NB4 (cell line): Measurements from ENCODE around the gene SRC.

Experiments
- DNase-seq: peaks from one replicate; pipeline ENCODE4 v3.0.0; 2010; ENCODE audit warnings: low read depth
- H3K4me3 ChIP-seq: one replicate; pipeline ENCODE4 v1.5.1; 2011; ENCODE audit warnings: mild to moderate bottlenecking, low read depth, low read length, moderate library complexity
- MYC ChIP-seq: IDR thresholded peaks from 2 replicates; pipeline ENCODE4 v1.6.1; 2011; ENCODE audit warnings: low read depth, low read length
- POLR2A ChIP-seq: IDR thresholded peaks from 2 replicates; pipeline ENCODE4 v1.6.1; 2011; ENCODE audit warnings: mild to moderate bottlenecking; ENCODE audit not compliant: insufficient read length; ENCODE audit errors: extremely low read depth
- TF ChIP-seq, protein P1 (sequence below): IDR thresholded peaks from 2 replicates; pipeline ENCODE4 v1.6.1; 2011; ENCODE audit warnings: low read depth, low read length
- TF ChIP-seq, protein P2 (sequence below): IDR thresholded peaks from one replicate; pipeline ENCODE4 v1.5.1; 2012; ENCODE audit warnings: low read depth, low read length

Gene SRC

DNA sequence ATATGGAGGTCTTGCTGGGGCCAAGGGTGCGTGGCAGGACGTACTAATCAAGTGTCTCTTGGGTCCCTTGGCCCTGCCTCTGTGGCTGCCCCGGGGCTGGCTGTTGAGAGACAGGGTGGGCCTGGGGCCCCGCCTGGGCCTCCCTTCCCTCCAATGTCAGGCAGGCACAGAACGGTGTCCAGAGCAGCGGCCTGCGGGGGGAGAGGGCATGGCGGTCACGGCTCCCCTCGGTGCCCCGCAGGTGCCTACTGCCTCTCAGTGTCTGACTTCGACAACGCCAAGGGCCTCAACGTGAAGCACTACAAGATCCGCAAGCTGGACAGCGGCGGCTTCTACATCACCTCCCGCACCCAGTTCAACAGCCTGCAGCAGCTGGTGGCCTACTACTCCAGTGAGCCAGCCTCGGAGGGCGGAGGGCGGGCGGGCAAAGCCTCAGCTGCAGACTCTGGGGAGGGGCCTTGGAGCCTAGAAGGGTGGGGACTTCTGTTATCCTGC, 50.0 kb downstream of the SRC start:
- TF ChIP-seq, protein P1, sequence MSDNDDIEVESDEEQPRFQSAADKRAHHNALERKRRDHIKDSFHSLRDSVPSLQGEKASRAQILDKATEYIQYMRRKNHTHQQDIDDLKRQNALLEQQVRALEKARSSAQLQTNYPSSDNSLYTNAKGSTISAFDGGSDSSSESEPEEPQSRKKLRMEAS: peak; percentile 37; the same call in 1 of the 2 replicates
- no peak for TF ChIP-seq MYC
- TF ChIP-seq, protein P2, sequence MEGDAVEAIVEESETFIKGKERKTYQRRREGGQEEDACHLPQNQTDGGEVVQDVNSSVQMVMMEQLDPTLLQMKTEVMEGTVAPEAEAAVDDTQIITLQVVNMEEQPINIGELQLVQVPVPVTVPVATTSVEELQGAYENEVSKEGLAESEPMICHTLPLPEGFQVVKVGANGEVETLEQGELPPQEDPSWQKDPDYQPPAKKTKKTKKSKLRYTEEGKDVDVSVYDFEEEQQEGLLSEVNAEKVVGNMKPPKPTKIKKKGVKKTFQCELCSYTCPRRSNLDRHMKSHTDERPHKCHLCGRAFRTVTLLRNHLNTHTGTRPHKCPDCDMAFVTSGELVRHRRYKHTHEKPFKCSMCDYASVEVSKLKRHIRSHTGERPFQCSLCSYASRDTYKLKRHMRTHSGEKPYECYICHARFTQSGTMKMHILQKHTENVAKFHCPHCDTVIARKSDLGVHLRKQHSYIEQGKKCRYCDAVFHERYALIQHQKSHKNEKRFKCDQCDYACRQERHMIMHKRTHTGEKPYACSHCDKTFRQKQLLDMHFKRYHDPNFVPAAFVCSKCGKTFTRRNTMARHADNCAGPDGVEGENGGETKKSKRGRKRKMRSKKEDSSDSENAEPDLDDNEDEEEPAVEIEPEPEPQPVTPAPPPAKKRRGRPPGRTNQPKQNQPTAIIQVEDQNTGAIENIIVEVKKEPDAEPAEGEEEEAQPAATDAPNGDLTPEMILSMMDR: no peak
- no peak overlapping the region for H3K4me3 ChIP-seq
- peak; percentile 76 for DNase-seq

DNA sequence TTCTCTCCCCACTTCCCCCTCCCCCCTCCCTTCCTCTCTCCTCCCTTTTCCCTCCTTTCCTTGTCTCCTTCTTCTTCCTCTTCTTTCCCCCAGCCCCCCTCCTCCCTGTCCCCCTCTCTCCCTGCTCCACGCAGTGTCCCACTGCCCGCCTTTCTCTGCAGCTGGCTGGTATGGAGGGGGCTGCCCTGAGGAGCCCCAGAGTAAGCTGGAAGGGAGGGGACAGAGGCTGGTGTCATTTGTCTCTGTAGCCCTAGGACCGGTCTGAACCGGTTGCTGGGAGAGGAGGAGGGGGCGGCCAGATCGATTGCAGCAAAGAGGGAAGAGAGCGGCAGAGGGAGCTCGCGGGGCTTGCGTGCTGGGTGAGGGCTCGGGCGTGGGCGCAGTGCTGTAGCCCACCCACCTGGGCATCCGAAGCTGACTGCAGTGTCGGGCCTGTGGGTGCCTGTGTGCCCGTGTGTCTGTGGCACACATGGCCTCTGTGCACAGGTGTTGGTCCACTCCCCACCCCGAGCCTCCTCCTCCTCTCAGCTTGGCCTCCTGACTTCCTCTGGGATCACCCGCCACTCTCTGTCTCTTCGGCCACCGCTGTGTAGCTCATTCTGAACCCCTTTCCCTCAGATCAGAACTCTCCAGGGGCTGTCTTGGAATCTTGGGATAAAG, 50.6 kb downstream of the SRC start:
- TF ChIP-seq, protein P1: 0 out of 2 replicates have a peak, but pooled peaks have one; percentile 27
- TF ChIP-seq, protein P2: peak; percentile 15
- TF ChIP-seq MYC: 0 out of 2 replicates have a peak, but pooled peaks have one; percentile 28
- no peak for TF ChIP-seq POLR2A
- DNase-seq: peak; percentile 83
- no peak overlapping the region for H3K4me3 ChIP-seq

DNA sequence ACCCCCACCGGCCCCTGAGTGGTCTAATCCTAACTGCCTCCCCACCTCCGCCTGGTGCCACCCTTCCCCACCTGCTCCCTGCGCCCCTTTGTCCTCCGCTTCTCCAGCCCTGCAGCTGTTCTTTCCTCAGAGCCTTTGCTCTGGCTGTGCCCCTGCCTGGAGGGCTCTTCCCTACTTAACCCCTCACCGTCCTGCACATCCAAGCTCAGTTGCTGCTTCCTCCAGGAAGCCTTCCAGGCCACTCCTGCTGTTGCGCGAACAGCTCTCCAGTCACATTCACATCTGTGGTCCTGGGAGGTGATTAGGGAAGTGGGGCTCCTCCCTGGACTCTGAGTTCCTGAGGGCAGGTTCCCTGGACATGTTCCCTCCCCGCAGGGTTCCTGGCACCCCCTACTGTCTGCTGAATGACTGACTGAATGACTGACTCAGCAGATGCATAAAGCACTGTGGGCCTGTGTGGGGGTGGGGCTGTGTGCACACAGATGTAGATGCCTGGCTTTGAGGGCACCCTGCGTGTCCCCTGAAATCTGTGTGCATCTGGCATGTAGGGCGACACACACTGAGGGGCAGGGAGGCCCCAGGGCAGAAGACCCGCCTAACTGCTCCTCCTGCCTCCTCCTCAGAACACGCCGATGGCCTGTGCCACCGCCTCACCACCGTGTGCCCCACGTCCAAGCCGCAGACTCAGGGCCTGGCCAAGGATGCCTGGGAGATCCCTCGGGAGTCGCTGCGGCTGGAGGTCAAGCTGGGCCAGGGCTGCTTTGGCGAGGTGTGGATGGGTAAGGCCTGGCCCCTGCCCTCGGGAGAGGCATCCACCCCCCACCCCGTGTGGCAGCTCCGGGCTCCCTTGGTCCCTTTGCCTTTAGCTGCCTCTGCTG, 51.4 kb downstream of the SRC start:
- H3K4me3 ChIP-seq: no peak overlapping the region
- TF ChIP-seq MYC (no peak), POLR2A (no peak)
- TF ChIP-seq, protein P1: no peak
- TF ChIP-seq, protein P2: no peak
- DNase-seq: peak; percentile 60

DNA sequence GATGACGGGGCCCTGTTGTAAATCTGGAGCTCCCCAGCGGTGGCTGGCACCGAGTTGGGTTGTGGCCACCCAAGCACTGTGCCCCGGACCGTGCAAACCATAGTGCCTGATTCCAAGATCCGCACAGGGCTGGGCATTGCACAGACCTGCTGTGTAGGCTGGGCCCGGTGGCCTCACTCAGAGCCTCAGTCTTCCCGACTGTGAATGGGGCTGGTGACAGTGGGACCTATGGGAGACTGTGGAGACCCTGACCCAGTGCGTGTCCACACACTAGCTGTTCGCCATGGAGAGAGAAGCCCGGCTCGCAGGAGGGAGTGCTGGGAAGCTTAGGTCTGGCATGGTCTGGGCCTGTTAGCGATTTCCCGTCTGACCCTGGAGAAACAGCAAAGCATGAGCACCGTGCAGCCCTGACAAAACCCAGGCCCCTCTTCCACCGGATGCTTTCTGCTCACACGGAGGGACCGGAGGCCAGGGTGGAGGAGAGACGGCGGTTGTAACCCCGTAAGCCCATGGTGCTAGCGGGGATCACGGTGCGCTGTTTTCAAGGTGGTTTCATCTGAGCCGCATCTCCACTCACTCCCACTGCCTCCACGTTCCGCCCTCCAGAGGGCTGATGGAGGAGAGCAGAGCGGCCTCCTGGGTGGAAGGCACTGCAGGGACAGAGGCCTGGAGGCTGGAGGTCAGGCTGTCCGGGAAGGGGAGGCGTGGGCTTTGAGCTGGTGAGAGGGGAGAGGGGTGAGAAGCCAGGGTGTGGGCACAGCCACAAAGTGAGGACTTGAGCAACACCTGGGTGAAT, 52.2 kb downstream of the SRC start:
- TF ChIP-seq POLR2A (no peak), MYC (no peak)
- TF ChIP-seq, protein P1: no peak
- TF ChIP-seq, protein P2: no peak
- no peak overlapping the region for H3K4me3 ChIP-seq
- DNase-seq: no peak

DNA sequence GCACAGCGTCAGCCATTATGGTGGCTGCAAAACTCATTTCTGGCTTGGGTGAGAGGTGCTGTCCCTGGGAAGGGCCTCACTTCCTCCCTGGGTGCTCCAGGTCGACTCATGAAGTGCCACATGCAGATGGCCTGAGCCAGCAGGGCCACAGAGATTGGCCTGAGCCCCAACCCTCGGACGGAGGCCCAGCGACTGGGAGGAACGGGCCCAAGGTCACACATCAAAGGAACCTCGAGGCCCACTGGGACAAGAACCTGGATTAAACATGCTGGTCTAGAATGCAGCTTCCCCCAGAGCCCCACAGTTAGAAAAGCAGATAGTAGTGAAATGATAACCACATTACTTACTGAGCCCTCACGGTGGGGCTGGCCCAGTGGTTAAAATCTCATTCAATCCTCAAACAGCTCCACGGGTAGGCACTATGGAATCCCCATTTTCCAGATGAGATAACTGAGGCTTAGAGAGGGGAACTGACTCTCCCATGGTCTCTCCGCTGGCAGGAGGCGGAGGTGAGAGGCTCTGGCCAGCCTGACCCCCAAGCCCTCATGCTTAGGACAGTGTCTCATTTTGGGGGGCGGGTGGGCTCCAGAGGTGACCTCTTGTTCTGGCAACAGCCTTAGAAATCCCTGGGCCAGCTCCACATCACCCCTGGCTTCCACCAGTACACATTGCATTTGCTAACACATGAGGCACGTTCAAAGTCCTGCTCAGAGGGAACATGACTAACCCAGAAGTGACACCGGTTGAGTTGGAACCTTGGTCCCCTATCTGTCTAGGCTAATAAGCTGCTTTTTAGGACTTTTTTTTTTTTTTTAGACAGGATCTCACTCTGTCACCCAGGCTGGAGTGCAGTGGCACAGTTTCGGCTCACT, 53.0 kb downstream of the SRC start:
- no peak overlapping the region for H3K4me3 ChIP-seq
- TF ChIP-seq POLR2A: no peak
- TF ChIP-seq, protein P2: no peak
- TF ChIP-seq, protein P1: no peak
- no peak for TF ChIP-seq MYC
- no peak for DNase-seq
